DOHH2 (cell line): ENCODE data around the gene SLC39A9.

ENCODE experiments used
- H3F3A ChIP-seq: fragments of 200-600 bp; sonication (generic), shearing (Covaris generic); 2 replicates; pipeline ENCODE4 v1.6.0; 2016; ENCODE audit warnings: antibody characterized with exemption, mild to moderate bottlenecking; ENCODE audit not compliant: control insufficient read depth, insufficient read depth
- H3K27ac ChIP-seq: fragments of 200-600 bp; sonication (generic); 2 replicates; pipeline ENCODE4 v1.5.1; 2014; ENCODE audit warnings: low read depth, mild to moderate bottlenecking, low read length, moderate library complexity
- H3K27me3 ChIP-seq: fragments of 200-600 bp; sonication (generic); 2 replicates; pipeline ENCODE4 v1.6.1; 2014; ENCODE audit warnings: mild to moderate bottlenecking, low read length, mixed read lengths; ENCODE audit not compliant: control insufficient read depth
- H3K36me3 ChIP-seq: fragments of 200-600 bp; sonication (generic); 2 replicates; pipeline ENCODE4 v1.6.1; 2014; ENCODE audit warnings: mild to moderate bottlenecking, low read length, moderate library complexity, mixed read lengths; ENCODE audit not compliant: control insufficient read depth
- H3K4me1 ChIP-seq: fragments of 200-600 bp; sonication (generic); 2 replicates; pipeline ENCODE4 v1.6.1; 2014; ENCODE audit warnings: mild to moderate bottlenecking, low read length, mixed read lengths; ENCODE audit not compliant: control insufficient read depth
- H3K4me2 ChIP-seq: fragments of 200-600 bp; sonication (generic); 2 replicates; pipeline ENCODE4 v1.6.0; 2014; ENCODE audit warnings: mild to moderate bottlenecking, low read length, moderate library complexity
- H3K4me3 ChIP-seq: fragments of 200-600 bp; sonication (generic); 2 replicates; pipeline ENCODE4 v1.5.1; 2014; ENCODE audit warnings: mild to moderate bottlenecking, low read length, mixed read lengths
- H3K79me2 ChIP-seq: fragments of 200-600 bp; sonication (generic); 2 replicates; pipeline ENCODE4 v1.6.1; 2014; ENCODE audit warnings: mild to moderate bottlenecking, low read length, mixed read lengths; ENCODE audit not compliant: control insufficient read depth
- H3K9me2 ChIP-seq: fragments of 200-600 bp; sonication (generic); replicated peaks from 2 replicates; pipeline ENCODE4 v1.6.1; 2014; ENCODE audit warnings: mild to moderate bottlenecking, low read length, mixed read lengths; ENCODE audit not compliant: control insufficient read depth
- H3K9me3 ChIP-seq: fragments of 200-600 bp; sonication (generic); 2 replicates; pipeline ENCODE4 v1.6.1; 2014; ENCODE audit warnings: antibody characterized with exemption, low read length, mixed read lengths; ENCODE audit not compliant: control insufficient read depth, insufficient read depth
- H4K20me1 ChIP-seq: fragments of 200-600 bp; sonication (generic); 2 replicates; pipeline ENCODE4 v1.6.0; 2014; ENCODE audit warnings: low read depth, mild to moderate bottlenecking, antibody characterized with exemption, low read length, moderate library complexity; ENCODE audit not compliant: control insufficient read depth, insufficient read depth
- CTCF ChIP-seq: fragments of 200-600 bp; sonication (generic); IDR thresholded peaks from one replicate; pipeline ENCODE4 v1.5.1; 2014; ENCODE audit warnings: antibody characterized with exemption, mild to moderate bottlenecking, low read depth, low read length; ENCODE audit not compliant: poor library complexity, severe bottlenecking
- EZH2phosphoT487 ChIP-seq: fragments of 200-600 bp; sonication (generic); IDR thresholded peaks from 2 replicates; pipeline ENCODE4 v1.6.1; 2017; ENCODE audit warnings: borderline replicate concordance, mild to moderate bottlenecking, antibody characterized with exemption, low read length, moderate library complexity, mixed read lengths

Gene SLC39A9

GRCh38 chr14:69505338-69506240 is 107.1 kb downstream of the SLC39A9 start:
- H3K27me3 ChIP-seq: 0 out of 2 replicates have a peak, but pooled peaks cover 3% of the 10 kb centered on the region
- no peaks in the 10 kb centered on the region for H3F3A ChIP-seq
- H3K27ac ChIP-seq: no peak overlapping the region
- TF ChIP-seq EZH2phosphoT487: no peak
- no peak for TF ChIP-seq CTCF
- H3K4me2 ChIP-seq: no peak overlapping the region
- H3K4me1 ChIP-seq: no peaks in the 10 kb centered on the region
- no peaks in the 10 kb centered on the region for H3K9me2 ChIP-seq
- no peaks in the 10 kb centered on the region for H3K9me3 ChIP-seq
- no peaks in the 10 kb centered on the region for H4K20me1 ChIP-seq
- H3K36me3 ChIP-seq: no peaks in the 10 kb centered on the region
- H3K79me2 ChIP-seq: no peaks in the 10 kb centered on the region
- no peak overlapping the region for H3K4me3 ChIP-seq

GRCh38 chr14:69506241-69506595 is 107.7 kb downstream of the SLC39A9 start:
- Histone ChIP-seq H3K36me3 (no peaks in the 10 kb centered on the region), H3K4me3 (no peak overlapping the region), H3F3A (no peaks in the 10 kb centered on the region), H3K9me2 (no peaks in the 10 kb centered on the region), H3K79me2 (no peaks in the 10 kb centered on the region), H3K27me3 (0 out of 2 replicates have a peak, but pooled peaks cover 6% of the 10 kb centered on the region), H3K27ac (no peak overlapping the region), H4K20me1 (no peaks in the 10 kb centered on the region), H3K4me1 (no peaks in the 10 kb centered on the region), H3K4me2 (no peak overlapping the region), H3K9me3 (no peaks in the 10 kb centered on the region)
- no peak for TF ChIP-seq CTCF
- no peak for TF ChIP-seq EZH2phosphoT487
